GM12801 (cell line): ENCODE measurements around the gene ENTPD8.

Experiments
- CTCF ChIP-seq: IDR thresholded peaks from one replicate; pipeline ENCODE4 v1.5.1; 2011; ENCODE audit warnings: control low read depth; ENCODE audit not compliant: insufficient read length; ENCODE audit errors: extremely low read depth

ENTPD8 gene

GRCh38 chr9:137422604-137423513 lies 18.3 kb downstream of the ENTPD8 start, which contains the start of the genes EXD3 and NOXA1:
TSS of gene EXD3 (minus strand) at chr9:137423162. CDS start at chr9:137395357, 27,805 bp downstream.
TSS of gene NOXA1 (plus strand) at chr9:137423393. CDS start at chr9:137423530, 137 bp downstream.
- no peak for TF ChIP-seq CTCF

- no peak for TF ChIP-seq CTCF
Measured at GRCh38 chr9:137421838-137422603, 19.1 kb downstream of the ENTPD8 start.

DNA sequence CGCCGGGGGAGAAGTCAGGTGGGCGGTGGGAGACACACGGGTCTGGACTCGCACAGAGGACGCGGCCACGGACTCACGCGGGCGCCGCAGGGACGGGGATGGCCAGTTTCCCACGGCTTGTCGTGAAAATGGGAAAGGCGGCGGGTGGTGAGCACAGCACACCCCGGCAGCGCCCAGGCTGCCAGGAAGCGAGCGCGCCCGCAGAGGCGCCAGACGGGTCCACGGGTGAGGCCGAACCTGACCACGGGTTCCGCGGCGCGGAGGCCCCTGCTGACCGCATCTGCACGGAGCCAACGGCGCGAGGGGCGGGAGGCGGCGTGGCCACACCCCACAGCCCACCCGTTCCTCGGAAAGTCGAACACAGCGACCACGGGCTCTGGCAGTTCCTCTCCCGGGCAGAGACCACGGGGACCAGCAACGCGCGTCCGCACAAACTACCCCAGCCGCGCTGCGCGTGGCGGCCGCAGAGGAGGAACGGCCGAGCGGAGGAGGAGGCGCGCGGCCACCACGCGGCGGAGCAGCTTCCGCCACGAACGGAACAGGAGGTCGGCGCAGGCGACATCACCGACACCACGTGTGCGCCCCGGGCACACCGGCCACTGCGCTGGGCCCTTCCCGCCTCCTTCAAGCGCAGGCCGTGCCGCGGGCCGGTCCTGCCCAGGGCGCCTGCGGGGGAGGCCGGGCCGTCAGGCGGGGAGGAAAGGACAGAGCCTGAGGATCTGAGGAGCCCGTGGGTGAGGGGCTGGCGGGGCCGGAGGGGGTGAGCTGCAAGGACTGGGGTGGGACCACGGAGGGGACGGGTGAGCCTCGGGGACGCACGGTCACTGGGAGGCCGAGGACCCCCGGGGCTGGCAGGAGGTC lies 23.8 kb downstream of the ENTPD8 start:
- no peak for TF ChIP-seq CTCF

- no peak for TF ChIP-seq CTCF
Measured at GRCh38 chr9:137416563-137417151, 24.5 kb downstream of the ENTPD8 start.

GRCh38 chr9:137416006-137416562 lies 25.1 kb downstream of the ENTPD8 start:
- TF ChIP-seq CTCF: no peak

DNA sequence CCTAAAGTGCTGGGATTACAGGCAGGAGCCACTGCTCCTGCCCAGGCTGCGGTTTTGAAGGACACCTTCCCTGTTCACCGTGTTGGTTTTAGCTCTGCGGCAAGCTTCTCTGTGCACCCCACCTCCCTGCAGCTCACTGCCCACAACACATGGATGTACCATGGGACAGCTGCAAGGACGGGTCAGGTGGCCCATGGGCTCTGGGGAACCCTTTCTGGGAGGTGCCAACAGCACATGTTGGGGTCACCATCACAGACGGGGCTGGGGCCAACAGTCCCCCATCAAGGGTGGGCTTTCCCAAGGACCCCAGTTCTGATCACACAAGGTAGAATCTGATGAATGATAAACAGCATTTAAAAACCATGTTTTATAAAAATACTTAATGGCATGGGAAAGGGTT lies 25.7 kb downstream of the ENTPD8 start:
- TF ChIP-seq CTCF: no peak
